Ovary (tissue), 3 donors: ENCODE data around the gene PRKCE.

Experiments used
- CTCF ChIP-seq, 3 donors: fragments of 450-650 bp in 2 of 3; fragments of 200-600 bp in 1 of 3; IDR thresholded peaks; one replicate each; pipeline versions ENCODE4 v1.5.1 to v1.8.0; 2016 to 2022; ENCODE audit warnings: antibody characterized with exemption in 3 of 3, mild to moderate bottlenecking in 1 of 3
- EP300 ChIP-seq: sonication (generic); formaldehyde crosslinking; IDR thresholded peaks from one replicate; pipeline ENCODE4 v1.6.1; 2017; ENCODE audit warnings: antibody characterized with exemption
- donor health status: DM: no; HTN: no; CAD: no.

- TF ChIP-seq EP300 (no peak), CTCF (IDR thresholded peaks at IDR 0.05) (no peak)
Measured at GRCh38 chr2:45739796-45740485, 88.5 kb downstream of the PRKCE start.
